GM23338 (cell line): ENCODE results near the gene AQP12B.

Source experiments
- CREB1 ChIP-seq: fragments of 250-450 bp; sonication (Bioruptor Pico); IDR thresholded peaks from 2 replicates; pipeline ENCODE4 v1.5.0; 2020; ENCODE audit warnings: low read depth, mild to moderate bottlenecking, moderate library complexity
- EZH2phosphoT487 ChIP-seq: fragments of 200-600 bp; sonication (generic); IDR thresholded peaks from one replicate; pipeline ENCODE4 v1.8.1; 2018; ENCODE audit warnings: antibody characterized with exemption; ENCODE audit not compliant: unreplicated experiment
- TF ChIP-seq, protein P1 (sequence below), 2 experiments: fragments of 200-600 bp in 1 of 2; sonication (generic) in 1 of 2; conservative IDR thresholded peaks; 2 replicates each; pipeline versions ENCODE4 v1.5.1 to v1.6.1; 2016 to 2017; ENCODE audit warnings: antibody characterized with exemption in 2 of 2, low read depth in 2 of 2, mild to moderate bottlenecking in 2 of 2, moderate library complexity in 1 of 2

DNA sequence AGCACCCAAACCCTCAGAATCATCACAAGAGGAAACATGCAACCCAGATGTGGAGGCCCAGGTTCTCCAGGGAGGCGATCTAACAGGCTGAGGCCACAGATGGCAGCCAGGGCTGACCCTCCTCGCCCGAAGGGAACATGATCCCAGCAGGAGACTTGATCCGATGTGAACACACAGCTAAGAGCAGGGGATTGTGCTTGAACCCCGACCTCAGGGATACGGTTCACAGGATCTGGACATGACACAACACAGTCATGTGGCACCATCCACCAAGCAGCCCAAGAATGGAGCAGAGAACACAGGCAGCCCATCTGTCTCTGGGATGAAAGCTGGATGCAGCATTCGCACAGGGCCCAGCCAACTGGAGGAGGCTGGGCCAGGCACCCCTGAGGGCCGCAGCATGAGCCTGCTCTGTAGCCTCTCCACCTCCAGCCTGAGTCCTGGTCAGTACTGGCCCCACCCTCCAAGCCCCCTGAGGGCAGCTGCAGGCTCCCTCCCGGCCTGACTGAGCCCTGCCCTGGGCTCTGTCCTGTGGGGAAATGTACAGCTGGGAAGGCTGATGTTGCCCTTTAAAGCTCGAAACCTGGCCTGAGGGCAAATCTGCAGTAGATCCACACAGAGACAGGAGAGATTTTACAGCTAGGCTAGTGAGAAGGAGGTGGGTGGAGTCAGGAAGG lies 48.0 kb upstream of the AQP12B start:
- TF ChIP-seq, protein P1, sequence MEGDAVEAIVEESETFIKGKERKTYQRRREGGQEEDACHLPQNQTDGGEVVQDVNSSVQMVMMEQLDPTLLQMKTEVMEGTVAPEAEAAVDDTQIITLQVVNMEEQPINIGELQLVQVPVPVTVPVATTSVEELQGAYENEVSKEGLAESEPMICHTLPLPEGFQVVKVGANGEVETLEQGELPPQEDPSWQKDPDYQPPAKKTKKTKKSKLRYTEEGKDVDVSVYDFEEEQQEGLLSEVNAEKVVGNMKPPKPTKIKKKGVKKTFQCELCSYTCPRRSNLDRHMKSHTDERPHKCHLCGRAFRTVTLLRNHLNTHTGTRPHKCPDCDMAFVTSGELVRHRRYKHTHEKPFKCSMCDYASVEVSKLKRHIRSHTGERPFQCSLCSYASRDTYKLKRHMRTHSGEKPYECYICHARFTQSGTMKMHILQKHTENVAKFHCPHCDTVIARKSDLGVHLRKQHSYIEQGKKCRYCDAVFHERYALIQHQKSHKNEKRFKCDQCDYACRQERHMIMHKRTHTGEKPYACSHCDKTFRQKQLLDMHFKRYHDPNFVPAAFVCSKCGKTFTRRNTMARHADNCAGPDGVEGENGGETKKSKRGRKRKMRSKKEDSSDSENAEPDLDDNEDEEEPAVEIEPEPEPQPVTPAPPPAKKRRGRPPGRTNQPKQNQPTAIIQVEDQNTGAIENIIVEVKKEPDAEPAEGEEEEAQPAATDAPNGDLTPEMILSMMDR (conservative IDR thresholded peaks at IDR 0.05; ENCODE audit: low read depth in 2 of 2) = no peak
- TF ChIP-seq CREB1 (CRISPR knock-in tag) = no peak
- TF ChIP-seq EZH2phosphoT487 = no peak
